DMS114 treated with DMSO at 0.1 percent for 48 hours (cell line): ENCODE measurements around the gene SEC14L1.
A peak's percentile ranks its signal among the peaks of the same experiment; 100 is the strongest.
"Not testable (repeated sequence)": the region's sequence is repeated elsewhere in the genome, so short reads cannot be mapped to it uniquely, and the experiment has no call there.

Source experiments
- DNase-seq: peaks from one replicate; lab custom pipeline; 2025; ENCODE audit not compliant: unreplicated experiment; lab: John Stamatoyannopoulos, UW

The SEC14L1 gene

GRCh38 chr17:77140878-77141767 is at the start of gene SEC14L1:
SEC14L1 (plus strand) TSS chr17:77140969; CDS start chr17:77143597, 2,628 bp downstream.
- DNase-seq, result no peak

- no peak for DNase-seq
These were observed 48.7 kb upstream of the SEC14L1 start for GRCh38 chr17:77092025-77092424.

- DNase-seq, result no peak
These were observed 45.3 kb upstream of the SEC14L1 start for GRCh38 chr17:77095461-77095860.

DNA sequence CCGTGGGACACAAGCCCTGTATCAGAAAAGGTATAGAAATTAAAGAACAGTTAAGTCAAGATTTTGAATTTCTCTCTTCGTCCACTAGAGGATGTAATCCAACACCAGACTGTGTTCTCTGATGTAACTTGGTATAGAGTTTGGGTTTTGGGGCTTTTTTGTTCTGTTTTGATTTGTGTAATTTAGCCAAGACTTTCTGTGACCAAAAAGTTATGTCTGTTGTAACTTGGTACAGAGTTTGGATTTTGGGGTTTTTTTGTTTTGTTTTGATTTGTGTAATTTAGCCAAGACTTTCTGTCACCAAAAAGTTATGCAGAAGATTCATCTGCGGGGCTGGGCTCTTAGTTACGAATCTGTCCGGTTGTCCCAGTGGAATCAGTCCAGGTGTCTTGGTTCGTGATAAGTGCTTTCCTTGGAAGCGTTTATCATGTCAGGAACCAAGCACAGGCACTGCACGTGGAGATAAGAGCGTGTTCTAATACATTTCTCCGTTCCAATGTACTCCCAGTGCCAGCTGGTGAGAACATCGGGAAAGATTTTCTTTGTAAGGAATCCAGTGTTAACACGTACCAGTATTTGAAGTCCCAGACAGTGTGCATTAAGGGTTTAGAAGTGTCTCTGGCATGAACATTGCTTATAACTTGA is 44.1 kb upstream of the SEC14L1 start:
- DNase-seq, result peak; percentile 9

GRCh38 chr17:77097631-77098180 is 43.1 kb upstream of the SEC14L1 start:
- DNase-seq, result no peak

GRCh38 chr17:77098884-77099545 is 41.8 kb upstream of the SEC14L1 start:
- no peak for DNase-seq

- DNase-seq, result no peak
These were observed 40.8 kb upstream of the SEC14L1 start for GRCh38 chr17:77099997-77100396.

- no peak for DNase-seq
These were observed 39.0 kb upstream of the SEC14L1 start for GRCh38 chr17:77101521-77102410.

DNA sequence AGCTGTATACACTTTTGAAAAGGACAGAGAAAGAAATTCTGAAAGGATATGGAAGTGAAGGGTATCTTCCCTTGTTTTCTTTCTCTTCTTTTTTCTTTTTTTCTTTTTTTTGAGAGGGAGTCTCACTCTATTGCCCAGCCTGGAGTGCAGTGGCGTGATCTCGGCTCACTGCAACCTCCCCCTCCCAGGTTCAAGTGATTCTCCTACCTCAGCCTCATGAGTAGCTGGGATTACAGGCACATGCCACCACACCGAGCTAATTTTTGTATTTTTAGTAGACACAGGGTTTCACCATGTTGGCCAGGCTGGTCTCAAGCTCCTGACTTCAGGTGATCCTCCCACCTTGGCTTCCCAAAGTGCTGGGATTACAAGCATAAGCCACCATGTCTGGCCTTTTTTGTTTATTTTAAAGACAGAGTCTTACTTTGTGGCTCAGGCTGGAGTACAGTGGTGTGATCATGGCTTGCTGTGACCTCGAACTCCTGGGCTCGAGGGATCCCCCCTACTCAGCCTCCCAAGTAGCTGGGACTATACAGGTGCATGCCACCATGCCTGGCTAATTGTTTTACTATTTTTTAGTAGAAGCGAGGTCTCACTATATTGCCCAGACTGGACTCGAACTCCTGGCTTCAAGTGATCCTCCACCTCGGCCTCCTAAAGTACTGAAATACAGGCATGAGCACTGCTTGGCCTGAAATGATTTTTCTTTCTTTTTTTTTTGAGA is 38.2 kb upstream of the SEC14L1 start:
- DNase-seq, result not testable (repeated sequence)

DNA sequence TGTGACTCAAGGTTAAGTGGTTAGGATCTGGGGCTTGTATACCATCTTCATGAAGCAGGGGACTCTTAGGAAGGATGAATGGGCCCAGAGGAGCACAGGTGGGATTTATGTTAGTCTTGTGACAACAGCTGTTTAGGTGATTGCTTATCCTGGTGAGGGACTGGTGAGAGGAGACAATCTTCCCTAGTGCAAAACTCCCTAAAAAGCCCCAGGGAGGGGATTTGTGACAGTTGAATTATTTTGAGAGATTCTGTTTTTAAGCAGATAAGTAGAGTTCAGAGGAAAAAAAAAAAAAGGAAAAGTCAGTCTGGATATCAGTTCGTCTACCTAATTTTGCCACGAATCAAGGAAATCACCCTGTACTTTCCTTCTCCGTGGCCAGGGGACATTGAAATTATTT is 35.1 kb upstream of the SEC14L1 start:
- no peak for DNase-seq

GRCh38 chr17:77106874-77107358 is 33.9 kb upstream of the SEC14L1 start:
- DNase-seq, result no peak

DNA sequence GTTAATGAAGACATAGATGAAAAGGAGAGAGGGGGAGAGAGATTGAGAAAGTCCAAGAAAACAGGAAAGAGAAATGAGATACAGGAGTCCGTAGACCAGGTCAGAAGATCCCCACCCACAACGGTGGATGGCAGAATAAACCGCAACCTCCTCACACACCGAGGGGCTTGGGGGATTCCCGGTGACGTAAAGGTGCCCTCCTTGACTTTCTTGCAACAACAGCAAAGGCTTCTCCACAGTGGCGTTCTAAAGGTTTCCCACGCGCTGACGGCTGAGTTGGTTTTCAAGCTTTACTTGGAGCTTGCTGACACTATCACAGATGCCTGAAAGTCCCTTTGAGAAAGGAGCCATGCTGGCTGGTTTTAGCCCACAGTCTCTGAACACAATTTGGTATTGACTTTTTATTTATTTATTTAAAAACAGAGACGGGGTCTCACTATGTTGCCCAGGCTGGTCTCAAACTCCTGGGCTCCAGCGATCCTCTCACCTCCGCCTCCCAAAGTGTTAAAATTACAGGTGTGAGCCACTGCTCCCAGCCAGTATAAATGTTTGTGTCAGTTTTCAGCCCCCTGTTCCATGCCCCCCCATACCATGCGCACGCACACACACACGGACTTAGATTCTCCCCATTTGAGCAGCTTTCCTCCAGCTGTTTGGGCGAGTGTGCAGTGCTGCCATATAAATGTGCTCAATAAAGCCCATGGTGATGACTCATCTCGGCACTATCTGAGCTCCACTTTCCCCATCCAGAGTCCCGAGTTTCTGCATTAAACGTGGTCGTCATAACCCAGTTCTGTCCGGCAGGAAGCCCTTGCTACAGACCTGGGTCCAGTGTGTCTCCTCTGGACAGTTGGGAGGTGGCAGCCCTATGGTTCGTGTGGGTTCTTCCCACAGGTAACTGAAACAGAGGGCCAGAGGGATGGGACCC is 33.0 kb upstream of the SEC14L1 start:
- DNase-seq, result no peak

DNA sequence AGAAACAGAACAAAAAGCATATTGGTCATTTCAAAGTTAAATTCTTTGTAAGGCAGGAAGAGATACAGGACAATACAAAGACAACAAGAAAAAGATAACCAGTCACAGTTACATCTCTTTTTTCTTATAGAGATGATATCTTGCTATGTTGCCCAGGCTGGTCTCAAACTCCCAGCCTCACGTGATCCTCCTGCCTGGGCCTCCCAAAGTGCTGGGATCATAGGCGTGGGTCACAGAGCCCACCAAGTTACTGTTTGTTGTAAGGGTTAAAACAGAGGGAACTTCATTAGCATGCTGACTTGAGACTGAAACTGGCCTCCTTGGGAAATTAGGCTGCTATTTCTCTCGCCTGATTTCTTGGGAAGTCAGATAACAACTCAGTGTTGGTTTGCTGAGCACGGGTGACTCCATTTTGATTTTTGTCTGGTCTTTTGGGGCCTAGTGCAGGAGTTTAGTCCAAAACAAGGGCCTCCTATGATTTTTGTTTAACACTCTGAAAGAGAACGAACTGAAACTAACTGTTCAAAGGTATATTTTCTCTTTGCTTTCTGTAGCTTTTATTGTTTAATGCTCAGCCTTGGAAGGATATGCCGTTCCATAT is 31.5 kb upstream of the SEC14L1 start:
- DNase-seq, result no peak

DNA sequence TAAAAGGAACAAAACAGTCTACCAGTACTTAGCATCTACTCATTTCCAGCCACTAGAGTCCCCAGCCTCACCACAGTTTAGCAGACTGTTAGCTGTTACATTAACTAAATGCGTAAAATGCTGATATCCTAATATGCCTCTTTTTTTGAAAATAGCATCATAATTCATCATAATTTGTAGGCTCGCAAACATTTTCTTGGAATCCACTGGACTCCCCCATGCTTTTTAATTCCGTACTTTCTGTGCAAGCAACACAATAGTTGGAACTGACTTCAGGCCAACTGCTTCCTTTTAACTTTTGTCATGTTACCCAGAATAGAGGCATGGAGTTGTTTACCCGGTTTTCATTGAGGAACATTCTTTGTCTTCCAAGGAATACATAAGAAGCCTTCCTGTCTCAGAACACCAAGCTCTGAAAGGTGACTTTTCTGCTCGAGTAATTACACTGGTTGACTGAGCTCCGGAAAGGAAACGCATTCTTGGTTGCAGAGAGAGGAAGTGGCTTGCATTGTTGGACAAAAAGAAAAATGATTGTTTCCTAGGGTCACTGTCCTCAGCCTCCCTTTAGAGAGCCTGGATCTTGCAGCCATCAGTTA is 30.9 kb upstream of the SEC14L1 start:
- no peak for DNase-seq

DNA sequence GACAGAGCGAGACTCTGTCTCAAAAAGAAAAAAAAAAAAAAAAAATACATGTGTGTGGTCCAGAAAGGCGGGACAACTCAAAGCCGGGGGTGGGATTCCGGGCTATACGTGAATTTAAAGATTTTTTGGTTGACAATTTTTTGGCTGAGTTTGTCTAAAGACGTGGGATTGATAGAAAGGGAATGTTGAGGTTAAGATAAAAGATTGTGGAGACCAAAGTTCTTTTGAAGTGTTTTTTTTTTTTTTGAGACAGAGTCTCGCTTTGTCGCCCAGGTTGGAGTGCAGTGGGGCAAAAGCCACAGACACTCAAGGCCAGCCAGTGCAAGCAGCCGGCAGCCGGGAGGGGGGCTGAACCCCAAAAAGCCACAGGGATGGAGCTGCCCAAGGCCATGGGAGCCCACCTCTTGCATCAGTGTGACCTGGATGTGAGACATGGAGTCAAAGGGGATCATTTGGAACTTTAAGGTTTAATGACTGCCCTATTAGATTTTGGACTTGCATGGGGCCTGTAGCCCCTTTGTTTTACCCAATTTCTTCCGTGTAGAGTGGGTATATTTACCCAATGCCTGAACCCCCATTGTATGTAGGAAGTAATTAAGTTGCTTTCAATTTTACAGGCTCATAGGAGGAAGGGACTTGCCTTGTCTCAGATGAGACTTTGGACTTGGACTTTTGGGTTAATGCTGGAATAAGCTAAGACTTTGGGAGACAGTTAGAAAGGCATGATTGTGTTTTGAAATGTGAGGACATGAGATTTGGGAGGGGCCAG is 29.4 kb upstream of the SEC14L1 start:
- not testable (repeated sequence) for DNase-seq

DNA sequence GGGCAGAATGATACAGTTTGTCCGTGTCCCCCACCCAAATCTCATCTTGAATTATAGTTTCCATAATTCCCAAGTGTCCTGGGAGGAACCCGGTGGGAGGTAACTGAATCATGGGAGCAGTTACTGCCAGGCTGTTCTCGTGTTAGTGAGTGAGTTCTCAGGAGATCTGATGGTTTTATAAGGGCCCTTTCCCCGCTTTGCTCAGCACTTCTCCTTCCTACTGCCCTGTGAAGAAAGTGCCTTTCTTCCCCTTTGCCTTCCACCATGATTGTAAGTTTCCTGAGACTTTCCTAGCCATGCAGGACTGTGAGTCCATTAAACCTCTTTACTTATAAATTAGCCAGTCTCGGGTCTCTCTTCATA is 28.9 kb upstream of the SEC14L1 start:
- DNase-seq, result no peak

- no peak for DNase-seq
These were observed 25.3 kb upstream of the SEC14L1 start for GRCh38 chr17:77115510-77115909.
